Effector CD8-positive, alpha-beta T cell (primary cell): ENCODE measurements around the gene MFSD12.

Experiments used
- DNase-seq: peaks from one replicate; lab custom pipeline; 2025; lab: John Stamatoyannopoulos, UW
- total RNA-seq, 4 experiments: gene quantifications; one replicate each; lab custom pipeline; 2026; lab: John Stamatoyannopoulos, UW

MFSD12 gene
- 46.8 to 69.9 (median 57.5) reads per million in 4 experiments for total RNA-seq

- peak; percentile 87 for DNase-seq
Observed at GRCh38 chr19:3557461-3558248, at the start of gene MFSD12. Gene MFSD12 (minus strand): TSS chr19:3557586. CDS start chr19:3557403, 183 bp downstream.

- DNase-seq, result peak; percentile 71
Observed at GRCh38 chr19:3606690-3607289, 49.4 kb upstream of the MFSD12 start, which contains the start of gene TBXA2R. Gene TBXA2R (minus strand): TSS chr19:3606875. CDS start chr19:3600634, 6,241 bp downstream.

DNA sequence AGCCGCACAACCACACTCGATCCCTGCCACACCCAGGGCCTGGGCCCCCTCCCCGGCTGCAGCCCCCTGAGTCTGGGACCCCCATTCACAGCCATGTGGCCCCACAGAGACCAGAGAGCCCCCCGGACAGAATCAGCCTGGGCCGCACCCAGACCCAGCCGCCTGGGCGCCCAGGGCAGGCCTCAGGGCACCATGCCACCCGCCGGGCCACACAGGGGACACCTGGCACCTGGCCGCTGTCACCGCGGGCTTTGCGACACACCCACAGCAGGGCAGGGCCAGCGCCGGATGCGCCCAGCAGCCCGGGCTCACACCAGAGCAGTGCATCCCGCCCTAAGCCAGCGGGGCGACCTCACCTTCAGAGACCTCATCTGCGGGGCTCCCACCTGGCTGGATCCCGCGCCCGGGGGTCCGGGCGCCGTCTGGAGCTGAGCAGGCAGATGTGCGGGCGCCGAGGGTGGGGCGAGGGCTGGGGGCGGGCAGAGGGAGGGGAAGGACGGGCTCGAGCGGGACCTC lies 48.8 kb upstream of the MFSD12 start:
- peak; percentile 15 for DNase-seq

- no peak for DNase-seq
Observed at GRCh38 chr19:3605770-3606169, 48.4 kb upstream of the MFSD12 start.

GRCh38 chr19:3605361-3605760 lies 48.0 kb upstream of the MFSD12 start:
- no peak for DNase-seq

- peak; percentile 22 for DNase-seq
Observed at GRCh38 chr19:3604987-3605343, 47.6 kb upstream of the MFSD12 start.

- no peak for DNase-seq
Observed at GRCh38 chr19:3604227-3604986, 47.0 kb upstream of the MFSD12 start.

- DNase-seq, result no peak
Observed at GRCh38 chr19:3603121-3603811, 45.9 kb upstream of the MFSD12 start.

DNA sequence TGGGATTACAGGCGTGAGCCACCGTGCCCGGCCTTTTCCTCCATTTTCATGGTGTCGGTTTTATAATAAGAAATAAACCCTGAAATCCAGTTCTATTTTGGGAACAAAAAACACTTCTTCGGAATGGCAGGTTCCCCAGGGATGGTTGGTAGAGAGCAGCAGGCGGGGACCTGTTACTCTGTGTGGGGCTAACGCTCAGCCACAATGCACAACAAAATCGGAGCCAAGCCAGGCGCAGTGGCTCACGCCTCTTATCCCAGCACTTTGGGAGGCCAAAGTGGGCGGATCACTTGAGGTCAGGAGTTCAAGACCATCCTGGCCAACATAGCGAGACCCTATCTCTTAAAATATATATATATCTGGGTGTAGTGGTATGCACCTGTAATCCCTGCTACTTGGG lies 43.6 kb upstream of the MFSD12 start:
- DNase-seq, result no peak

DNA sequence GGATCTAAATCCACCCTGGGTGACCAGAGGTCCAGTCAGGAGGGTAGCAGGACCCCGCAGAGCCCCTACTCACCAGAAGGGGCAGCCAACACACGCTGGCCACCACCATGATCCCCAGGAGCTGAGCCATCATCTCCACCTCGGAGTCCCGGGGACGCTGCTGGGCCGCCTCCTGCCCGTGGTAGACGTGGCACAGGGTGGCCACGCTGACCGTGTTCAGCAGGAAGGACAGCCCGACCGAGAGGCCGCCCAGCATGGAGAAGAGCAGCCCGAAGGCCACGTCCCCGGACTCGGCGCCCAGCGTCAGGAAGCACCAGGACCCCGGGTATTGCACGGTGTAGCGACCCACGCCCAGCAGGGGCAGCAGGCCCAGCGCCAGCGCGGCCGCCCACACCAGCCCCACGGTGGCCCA lies 42.4 kb upstream of the MFSD12 start:
- DNase-seq, result no peak

DNA sequence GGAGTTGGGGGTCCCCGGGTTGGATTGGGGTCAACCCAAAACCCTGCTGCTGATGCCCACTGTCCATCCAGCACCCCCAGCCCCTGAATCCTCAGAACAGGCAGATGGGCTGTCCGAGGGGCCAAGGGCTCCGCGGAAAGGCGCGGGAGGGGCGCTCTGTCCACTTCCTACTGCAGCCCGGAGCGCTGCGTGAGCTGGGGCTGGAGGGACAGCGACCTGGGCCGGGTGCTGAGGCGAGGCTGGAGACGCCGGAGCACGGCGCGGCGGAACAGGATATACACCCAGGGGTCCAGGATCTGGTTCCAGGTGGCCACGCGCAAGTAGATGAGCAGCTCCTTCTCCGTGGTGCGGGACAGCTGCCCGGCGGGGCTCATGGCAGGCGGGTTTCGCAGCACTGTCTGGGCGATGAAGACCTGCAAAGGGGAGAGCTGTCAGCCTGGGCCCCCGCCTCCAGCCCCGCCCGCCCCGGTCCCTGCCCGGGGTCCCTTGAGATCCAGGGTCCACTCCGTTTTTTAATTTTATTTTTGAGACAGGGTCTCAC lies 38.2 kb upstream of the MFSD12 start:
- DNase-seq, result no peak

- DNase-seq, result no peak
Observed at GRCh38 chr19:3593156-3593555, 35.8 kb upstream of the MFSD12 start.

- no peak for DNase-seq
Observed at GRCh38 chr19:3591876-3592613, 34.7 kb upstream of the MFSD12 start.

GRCh38 chr19:3590991-3591659 lies 33.7 kb upstream of the MFSD12 start:
- DNase-seq, result no peak

DNA sequence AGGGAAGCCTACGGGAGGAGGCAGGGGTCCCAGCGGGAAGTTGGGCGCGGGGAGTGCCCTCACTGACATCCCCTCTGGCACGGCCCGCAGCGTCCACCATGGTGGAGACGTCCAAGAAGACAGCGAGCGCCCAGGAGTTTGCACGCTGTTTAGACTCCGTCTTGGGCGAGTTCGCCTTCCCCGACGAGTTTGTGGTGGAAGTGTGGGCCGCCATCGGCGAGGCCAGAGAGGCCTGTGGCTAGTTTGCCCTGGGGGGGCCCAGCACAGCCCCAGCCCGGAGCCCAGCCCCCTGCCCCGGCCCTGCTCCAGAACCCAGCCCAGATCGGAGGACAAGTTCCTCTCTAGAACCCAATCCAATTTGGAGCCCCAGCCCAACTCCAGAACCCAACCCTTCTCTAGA lies 32.6 kb upstream of the MFSD12 start:
- no peak for DNase-seq

DNA sequence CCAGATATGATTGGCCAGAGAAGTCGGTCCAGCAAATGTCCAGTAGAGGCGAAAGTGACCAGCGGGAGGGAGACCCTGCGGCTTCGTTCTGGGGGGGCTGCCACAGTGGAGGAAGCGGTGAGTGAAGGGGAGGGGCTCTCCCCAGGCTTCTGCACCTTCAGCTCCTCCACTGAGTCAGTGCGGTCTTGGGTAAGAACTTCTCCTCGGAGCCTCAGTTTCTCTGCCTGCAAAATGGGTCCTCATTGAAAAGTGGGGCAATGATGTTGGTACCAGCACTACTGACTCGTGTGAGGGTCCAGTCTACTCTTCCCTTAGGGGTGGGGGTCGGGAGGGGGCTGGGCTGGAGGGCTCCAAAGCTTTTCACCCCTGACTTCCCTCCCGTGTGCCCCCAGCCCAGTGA lies 32.1 kb upstream of the MFSD12 start:
- DNase-seq, result no peak

DNA sequence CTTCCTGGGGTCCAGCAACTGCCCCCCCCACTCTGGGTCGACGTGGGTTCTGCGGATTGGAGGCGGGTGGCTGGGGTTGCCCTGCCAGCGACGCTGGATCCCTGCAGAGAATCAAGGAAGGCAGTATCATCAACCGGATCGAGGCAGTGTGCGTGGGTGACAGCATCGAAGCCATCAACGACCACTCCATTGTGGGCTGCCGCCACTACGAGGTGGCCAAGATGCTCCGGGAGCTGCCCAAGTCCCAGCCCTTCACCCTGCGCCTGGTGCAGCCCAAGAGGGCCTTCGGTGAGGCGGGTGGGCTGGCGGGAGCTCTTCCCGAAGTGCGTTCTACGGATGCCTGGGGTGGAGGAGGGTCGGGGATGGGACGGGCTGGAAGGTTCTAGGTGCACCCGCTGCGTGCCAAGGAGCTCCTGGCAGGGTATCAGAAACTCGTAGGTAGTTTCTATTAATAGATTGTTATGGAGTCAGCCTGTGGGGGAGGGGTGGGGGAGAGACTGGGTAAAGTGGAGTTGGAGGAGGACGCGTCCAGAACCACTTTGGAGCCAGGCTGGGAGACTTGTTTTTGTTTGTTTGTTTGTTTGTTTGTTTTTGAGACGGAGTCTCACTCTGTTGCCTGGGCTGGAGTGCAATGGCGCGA lies 29.4 kb upstream of the MFSD12 start:
- DNase-seq, result no peak

GRCh38 chr19:3586127-3586626 lies 28.8 kb upstream of the MFSD12 start:
- peak; percentile 49 for DNase-seq

- no peak for DNase-seq
Observed at GRCh38 chr19:3585301-3586126, 28.1 kb upstream of the MFSD12 start, which contains the start of gene GIPC3. Gene GIPC3 (plus strand): TSS chr19:3585478. CDS start chr19:3585598, 120 bp downstream.
